Measurements from ENCODE around the gene SLC12A4. TPM values are rescaled to one million over a fixed set of nuclear protein-coding genes. Genes with fewer than 3 reads are reported as not detected.

The SLC12A4 gene
- total and polyA plus RNA-seq, 9 donors: 27.7 to 85.6 (median 48.7) TPM

- TF ChIP-seq CTCF (IDR thresholded peaks at IDR 0.05): no peak
- TF ChIP-seq POLR2A (IDR thresholded peaks at IDR 0.05): no peak
- TF ChIP-seq EP300 (IDR thresholded peaks at IDR 0.05): no peak
- Histone ChIP-seq H3K9me3 (no peaks in the 10 kb centered on the region), H3K27me3 (no peaks in the 10 kb centered on the region), H3K4me3 (no peak overlapping the region), H3K27ac (no peak overlapping the region), H3K36me3 (no peaks in the 10 kb centered on the region), H3K4me1 (ENCODE audit: insufficient read depth) (peaks cover 18% of the 10 kb centered on the region)
- no peak for DNase-seq
- 92 to 94% (median 92%) methylated on average over 15 of the region's 15 CpGs for WGBS, 3 donors
- intact Hi-C loops (cut with DNase I): no loop called here
These were observed 20.4 kb downstream of the SLC12A4 start for GRCh38 chr16:67948015-67948414.

- no peaks in the 10 kb centered on the region for H3K27me3 ChIP-seq
- intact Hi-C loops (cut with DNase I): no loop called here
- TF ChIP-seq CTCF (IDR thresholded peaks at IDR 0.05) (no peak), POLR2A (IDR thresholded peaks at IDR 0.05) (no peak), EP300 (IDR thresholded peaks at IDR 0.05) (no peak)
- peak in 2 of 5 donors; percentile 36 to 42 for DNase-seq
- H3K4me1 ChIP-seq (ENCODE audit: insufficient read depth): peaks cover 18% of the 10 kb centered on the region
- WGBS, 3 donors: 86 to 88% (median 86%) methylated on average over 18 to 28 of the region's 28 CpGs
- no peak overlapping the region for H3K27ac ChIP-seq
- no peaks in the 10 kb centered on the region for H3K36me3 ChIP-seq
- H3K9me3 ChIP-seq: no peaks in the 10 kb centered on the region
- no peak overlapping the region for H3K4me3 ChIP-seq
These were observed 21.4 kb downstream of the SLC12A4 start for GRCh38 chr16:67946966-67947558.

GRCh38 chr16:67946128-67946569 is 22.3 kb downstream of the SLC12A4 start:
- 87 to 94% (median 90%) methylated on average over 19 to 20 of the region's 20 CpGs for WGBS, 3 donors

GRCh38 chr16:67945392-67945933 is 23.0 kb downstream of the SLC12A4 start:
- H3K36me3 ChIP-seq: no peaks in the 10 kb centered on the region
- WGBS, 3 donors: 84 to 88% (median 85%) methylated on average over 24 of the region's 24 CpGs
- intact Hi-C loops (cut with DNase I): no loop called here

More at GRCh38 chr16:67946128-67946569, 22.3 kb downstream of the SLC12A4 start:
- intact Hi-C loops (cut with DNase I): no loop called here
- Histone ChIP-seq H3K4me1 (ENCODE audit: insufficient read depth) (peaks cover 18% of the 10 kb centered on the region), H3K36me3 (no peaks in the 10 kb centered on the region), H3K4me3 (no peak overlapping the region), H3K27me3 (no peaks in the 10 kb centered on the region), H3K9me3 (no peaks in the 10 kb centered on the region), H3K27ac (no peak overlapping the region)
- no peak for TF ChIP-seq EP300 (IDR thresholded peaks at IDR 0.05)
- TF ChIP-seq POLR2A (IDR thresholded peaks at IDR 0.05): no peak
- TF ChIP-seq CTCF (IDR thresholded peaks at IDR 0.05): no peak
- no peak for DNase-seq

More at GRCh38 chr16:67945392-67945933, 23.0 kb downstream of the SLC12A4 start:
- no peaks in the 10 kb centered on the region for H3K9me3 ChIP-seq
- no peak overlapping the region for H3K27ac ChIP-seq
- no peak for DNase-seq
- TF ChIP-seq CTCF (IDR thresholded peaks at IDR 0.05): no peak
- no peak for TF ChIP-seq POLR2A (IDR thresholded peaks at IDR 0.05)
- no peak for TF ChIP-seq EP300 (IDR thresholded peaks at IDR 0.05)
- no peak overlapping the region for H3K4me3 ChIP-seq
- peaks cover 18% of the 10 kb centered on the region for H3K4me1 ChIP-seq (ENCODE audit: insufficient read depth)
- no peaks in the 10 kb centered on the region for H3K27me3 ChIP-seq
